ENCODE measurements around the gene PRAME.

Gene PRAME

GRCh38 chr22:22554587-22555284 lies 4.3 kb downstream of the PRAME start:
- H3K27me3 ChIP-seq (replicated peaks; ENCODE audit: control insufficient read depth, insufficient read depth, low read length), result no peaks in the 10 kb centered on the region
- no peak overlapping the region for H3K4me3 ChIP-seq (replicated peaks; ENCODE audit: low read depth, low read length)
- no peaks in the 10 kb centered on the region for H3K36me3 ChIP-seq (ENCODE audit: control insufficient read depth, insufficient read depth, low read length)
- DNase-seq (ENCODE audit: extremely low read depth, insufficient read length), result no peak
- no peak for TF ChIP-seq CTCF (IDR thresholded peaks at IDR 0.05; ENCODE audit: insufficient read depth, low read length, poor library complexity, severe bottlenecking)

GRCh38 chr22:22553735-22554586 lies 5.1 kb downstream of the PRAME start:
- Histone ChIP-seq H3K27me3 (replicated peaks; ENCODE audit: control insufficient read depth, insufficient read depth, low read length) (no peaks in the 10 kb centered on the region), H3K36me3 (ENCODE audit: control insufficient read depth, insufficient read depth, low read length) (no peaks in the 10 kb centered on the region), H3K4me3 (replicated peaks; ENCODE audit: low read depth, low read length) (no peak overlapping the region)
- TF ChIP-seq CTCF (IDR thresholded peaks at IDR 0.05; ENCODE audit: insufficient read depth, low read length, poor library complexity, severe bottlenecking), result no peak
- DNase-seq (ENCODE audit: extremely low read depth, insufficient read length), result no peak

- no peak for TF ChIP-seq CTCF (IDR thresholded peaks at IDR 0.05; ENCODE audit: insufficient read depth, low read length, poor library complexity, severe bottlenecking)
- Histone ChIP-seq H3K36me3 (ENCODE audit: control insufficient read depth, insufficient read depth, low read length) (no peaks in the 10 kb centered on the region), H3K4me3 (replicated peaks; ENCODE audit: low read depth, low read length) (no peak overlapping the region), H3K27me3 (replicated peaks; ENCODE audit: control insufficient read depth, insufficient read depth, low read length) (no peaks in the 10 kb centered on the region)
- DNase-seq (ENCODE audit: extremely low read depth, insufficient read length), result no peak
These were observed 5.9 kb downstream of the PRAME start for GRCh38 chr22:22553141-22553540.

- no peaks in the 10 kb centered on the region for H3K27me3 ChIP-seq (replicated peaks; ENCODE audit: control insufficient read depth, insufficient read depth, low read length)
- DNase-seq (ENCODE audit: extremely low read depth, insufficient read length), result no peak
- no peak overlapping the region for H3K4me3 ChIP-seq (replicated peaks; ENCODE audit: low read depth, low read length)
- no peak for TF ChIP-seq CTCF (IDR thresholded peaks at IDR 0.05; ENCODE audit: insufficient read depth, low read length, poor library complexity, severe bottlenecking)
- H3K36me3 ChIP-seq (ENCODE audit: control insufficient read depth, insufficient read depth, low read length), result no peaks in the 10 kb centered on the region
These were observed 6.4 kb downstream of the PRAME start for GRCh38 chr22:22552630-22553029.

- Histone ChIP-seq H3K27me3 (replicated peaks; ENCODE audit: control insufficient read depth, insufficient read depth, low read length) (no peaks in the 10 kb centered on the region), H3K4me3 (replicated peaks; ENCODE audit: low read depth, low read length) (no peak overlapping the region), H3K36me3 (ENCODE audit: control insufficient read depth, insufficient read depth, low read length) (no peaks in the 10 kb centered on the region)
- TF ChIP-seq CTCF (IDR thresholded peaks at IDR 0.05; ENCODE audit: insufficient read depth, low read length, poor library complexity, severe bottlenecking), result no peak
- DNase-seq (ENCODE audit: extremely low read depth, insufficient read length), result no peak
These were observed 8.2 kb downstream of the PRAME start for GRCh38 chr22:22550789-22551434.
